Uterus (tissue), 2 donors: ENCODE measurements around the gene AMH.

Source experiments
- POLR2A ChIP-seq, 2 donors: fragments of 450-650 bp; IDR thresholded peaks; one replicate each; pipeline ENCODE4 v1.6.1; 2016; ENCODE audit warnings: antibody characterized with exemption in 2 of 2, mild to moderate bottlenecking in 1 of 2, moderate library complexity in 1 of 2
- TF ChIP-seq, protein P1 (sequence below), 4 experiments: fragments of 200-600 bp in 2 of 4; fragments of 450-650 bp in 2 of 4; sonication (generic) in 2 of 4; IDR thresholded peaks; one replicate each; pipeline ENCODE4 v1.5.1; 2016 to 2019; ENCODE audit warnings: antibody characterized with exemption in 4 of 4, mild to moderate bottlenecking in 2 of 4, moderate library complexity in 1 of 4

- TF ChIP-seq, protein P1, sequence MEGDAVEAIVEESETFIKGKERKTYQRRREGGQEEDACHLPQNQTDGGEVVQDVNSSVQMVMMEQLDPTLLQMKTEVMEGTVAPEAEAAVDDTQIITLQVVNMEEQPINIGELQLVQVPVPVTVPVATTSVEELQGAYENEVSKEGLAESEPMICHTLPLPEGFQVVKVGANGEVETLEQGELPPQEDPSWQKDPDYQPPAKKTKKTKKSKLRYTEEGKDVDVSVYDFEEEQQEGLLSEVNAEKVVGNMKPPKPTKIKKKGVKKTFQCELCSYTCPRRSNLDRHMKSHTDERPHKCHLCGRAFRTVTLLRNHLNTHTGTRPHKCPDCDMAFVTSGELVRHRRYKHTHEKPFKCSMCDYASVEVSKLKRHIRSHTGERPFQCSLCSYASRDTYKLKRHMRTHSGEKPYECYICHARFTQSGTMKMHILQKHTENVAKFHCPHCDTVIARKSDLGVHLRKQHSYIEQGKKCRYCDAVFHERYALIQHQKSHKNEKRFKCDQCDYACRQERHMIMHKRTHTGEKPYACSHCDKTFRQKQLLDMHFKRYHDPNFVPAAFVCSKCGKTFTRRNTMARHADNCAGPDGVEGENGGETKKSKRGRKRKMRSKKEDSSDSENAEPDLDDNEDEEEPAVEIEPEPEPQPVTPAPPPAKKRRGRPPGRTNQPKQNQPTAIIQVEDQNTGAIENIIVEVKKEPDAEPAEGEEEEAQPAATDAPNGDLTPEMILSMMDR (IDR thresholded peaks at IDR 0.05) = no peak
- no peak for TF ChIP-seq POLR2A (IDR thresholded peaks at IDR 0.05)
These were observed 33.1 kb downstream of the AMH start, which contains the start of gene PEAK3 for GRCh38 chr19:2282062-2282861.
